GM18858 (cell line): ENCODE data around the gene COL8A2.
"Not testable (repeated sequence)": the region's sequence is repeated elsewhere in the genome, so short reads cannot be mapped to it uniquely, and the experiment has no call there.

Experiments used
- ATAC-seq: cut with Tn5 transposase; IDR thresholded peaks from one replicate; pipeline ENCODE4 v1.9.1; 2021; ENCODE audit not compliant: unreplicated experiment

Gene COL8A2

DNA sequence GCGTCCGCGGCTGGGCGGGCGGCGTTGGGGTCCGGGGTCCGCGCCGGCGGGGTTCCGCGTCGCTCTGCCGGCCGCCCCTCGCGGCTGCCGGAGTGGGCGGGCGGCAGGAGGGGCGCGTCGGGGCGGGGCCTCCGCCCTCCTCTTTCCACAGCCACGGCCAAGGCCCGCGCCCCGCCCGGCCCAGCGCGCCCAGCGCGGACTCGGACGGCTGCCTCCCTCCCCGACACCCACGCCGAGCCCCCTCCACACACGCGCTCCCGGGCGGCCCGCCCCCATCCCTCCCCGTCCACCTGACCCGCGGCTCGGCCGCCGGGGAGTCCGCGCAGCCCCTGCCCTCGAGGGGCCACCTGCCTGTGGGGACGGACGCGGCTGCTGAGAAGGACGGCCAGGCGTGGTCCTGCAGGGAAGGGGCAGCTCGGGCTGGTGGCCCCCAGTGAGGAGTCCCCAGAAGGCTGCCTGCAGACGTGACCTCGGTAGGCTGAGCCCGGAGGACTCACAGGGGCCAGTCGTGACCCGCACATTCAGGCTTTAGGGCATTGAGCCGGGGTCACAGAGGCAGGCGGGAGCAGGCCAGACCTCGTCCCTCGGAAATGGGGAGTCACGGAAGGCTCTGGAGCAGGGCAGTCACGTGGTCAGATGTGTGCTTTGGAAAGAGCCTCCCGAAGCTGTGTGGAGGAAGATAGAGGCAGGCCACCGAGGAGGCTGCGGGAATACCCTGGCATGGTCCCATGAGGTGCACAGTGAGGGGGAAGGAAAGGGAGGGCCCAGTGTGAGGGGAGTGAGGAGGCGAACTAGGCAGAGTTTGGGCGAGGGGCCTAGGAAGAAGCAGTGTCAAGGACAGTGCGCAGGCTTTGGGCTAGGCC is at the start of gene COL8A2:
Gene COL8A2, minus strand, starts transcription at position 94 of the 863 bp plus-strand sequence. CDS start 24,980 bp downstream, outside the sequence.
- no peak for ATAC-seq

DNA sequence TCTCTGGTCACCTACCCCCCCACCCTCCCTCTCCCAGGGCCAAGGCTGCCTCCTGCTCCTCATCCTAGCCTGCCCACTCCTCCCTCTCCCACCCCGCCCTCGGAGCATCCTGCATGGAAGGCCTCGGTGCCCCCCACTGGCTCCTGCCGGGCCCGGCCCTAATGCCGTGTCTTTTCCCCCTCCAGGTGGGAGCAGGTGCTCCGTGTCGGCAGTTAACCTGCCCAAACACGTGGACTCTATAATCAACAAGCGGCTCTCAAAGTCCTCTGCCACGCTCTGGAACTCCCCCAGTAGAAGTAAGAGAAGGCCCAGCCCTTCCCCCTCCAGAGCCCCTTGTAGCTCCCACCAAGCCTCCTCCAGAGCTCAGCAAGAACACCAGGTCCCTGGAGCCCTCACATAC is 49.7 kb upstream of the COL8A2 start:
- no peak for ATAC-seq

DNA sequence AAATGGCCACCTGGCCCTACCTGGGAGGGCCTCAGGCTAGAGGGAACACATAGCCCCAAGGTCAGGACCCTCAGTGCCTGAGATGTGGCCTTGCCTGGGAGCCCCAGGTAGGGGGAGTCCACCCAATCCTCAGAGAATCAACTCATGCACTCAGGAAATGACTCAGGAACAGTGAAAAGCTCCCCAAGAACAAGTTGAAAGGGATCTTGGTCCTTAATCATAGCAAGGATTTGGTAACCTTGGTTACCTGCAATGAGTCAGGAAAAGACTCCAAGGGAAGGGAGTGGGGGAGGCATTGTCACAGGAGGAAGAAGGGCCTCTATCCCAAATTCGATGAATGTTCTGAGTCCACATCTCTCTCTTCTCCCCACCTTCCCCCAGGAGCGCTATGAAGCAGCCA is 48.0 kb upstream of the COL8A2 start:
- ATAC-seq = no peak

DNA sequence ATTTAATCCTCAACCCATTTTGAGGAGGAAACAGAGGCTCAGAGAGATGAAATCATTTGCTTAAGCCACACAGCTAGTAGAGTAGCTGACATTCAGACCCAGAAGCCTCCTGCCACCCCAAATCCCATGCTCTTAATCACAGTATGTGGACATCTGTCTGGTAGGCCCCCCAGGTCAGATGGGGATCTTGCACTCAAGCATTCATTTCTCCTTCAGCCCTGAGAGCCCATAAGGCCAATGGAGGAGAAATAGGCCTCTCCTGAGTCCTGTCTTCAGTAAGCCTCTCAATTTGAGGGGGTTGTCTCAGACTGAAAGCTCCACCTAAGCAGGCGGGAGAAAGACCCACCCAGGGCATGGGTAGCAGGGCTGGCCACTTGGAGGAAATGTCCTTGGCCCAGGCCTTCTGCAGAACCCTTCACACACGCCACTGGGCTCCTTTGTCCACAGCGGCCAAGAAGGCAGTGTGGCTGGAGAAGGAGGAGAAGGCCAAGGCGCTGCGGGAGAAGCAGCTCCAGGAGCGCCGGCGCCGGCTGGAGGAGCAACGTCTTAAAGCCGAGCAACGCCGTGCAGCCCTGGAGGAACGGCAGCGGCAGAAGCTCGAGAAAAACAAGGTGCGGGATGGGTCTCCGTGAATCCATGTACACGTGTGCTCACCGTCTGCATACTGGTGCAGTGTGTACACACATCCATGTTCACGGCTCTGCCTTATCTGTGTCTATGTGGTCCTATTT is 47.2 kb upstream of the COL8A2 start:
- ATAC-seq = no peak

DNA sequence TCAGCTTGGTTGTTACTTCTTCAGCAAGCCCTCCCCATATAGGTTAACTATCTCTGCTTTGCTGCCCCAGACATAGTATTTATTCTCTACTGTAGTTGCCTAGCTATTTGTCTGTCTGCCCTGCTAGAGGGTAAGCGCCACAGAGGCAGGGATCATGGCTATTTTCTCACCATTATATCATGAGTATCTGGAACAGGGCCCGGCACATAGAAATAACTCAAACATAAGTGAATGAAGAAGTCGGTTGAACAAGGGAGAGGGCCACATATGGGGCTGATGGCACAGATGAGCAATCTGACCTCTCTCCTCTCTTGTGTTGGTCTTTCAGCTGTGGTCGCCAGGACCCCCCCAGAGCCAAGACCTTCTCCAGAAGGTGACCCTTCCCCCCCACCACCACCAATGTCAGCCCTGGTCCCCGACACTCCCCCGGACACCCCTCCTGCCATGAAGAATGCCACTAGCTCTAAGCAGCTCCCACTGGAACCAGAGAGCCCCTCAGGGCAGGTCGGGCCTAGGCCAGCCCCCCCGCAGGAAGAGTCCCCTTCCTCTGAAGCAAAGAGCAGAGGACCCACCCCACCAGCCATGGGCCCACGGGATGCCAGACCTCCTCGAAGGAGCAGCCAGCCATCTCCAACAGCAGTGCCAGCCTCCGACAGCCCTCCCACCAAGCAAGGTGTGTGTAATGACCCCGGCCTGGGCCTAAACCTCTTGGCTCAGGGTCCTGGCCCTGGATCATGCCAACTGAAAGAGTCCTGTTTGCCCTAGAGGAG is 45.8 kb upstream of the COL8A2 start:
- ATAC-seq = no peak

DNA sequence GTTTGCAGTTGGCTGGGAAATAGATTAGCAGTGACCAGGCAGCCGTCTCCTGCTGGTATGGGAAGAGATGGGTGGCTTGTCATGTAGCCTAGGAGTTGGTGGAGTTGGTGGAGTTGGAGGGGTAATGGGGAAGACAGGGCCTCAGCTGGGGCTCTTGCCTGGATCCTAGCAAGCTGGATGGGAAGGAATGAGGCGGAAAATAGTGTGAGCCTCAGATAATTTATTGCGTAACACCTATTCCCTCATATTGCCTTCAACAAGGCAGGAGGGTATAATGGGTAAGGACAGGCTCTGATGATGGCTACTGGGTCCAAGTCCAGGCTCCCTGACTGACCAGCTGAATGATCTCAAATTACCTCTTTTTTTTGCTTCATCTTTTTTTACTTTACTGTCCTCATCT is 43.5 kb upstream of the COL8A2 start:
- ATAC-seq = no peak

DNA sequence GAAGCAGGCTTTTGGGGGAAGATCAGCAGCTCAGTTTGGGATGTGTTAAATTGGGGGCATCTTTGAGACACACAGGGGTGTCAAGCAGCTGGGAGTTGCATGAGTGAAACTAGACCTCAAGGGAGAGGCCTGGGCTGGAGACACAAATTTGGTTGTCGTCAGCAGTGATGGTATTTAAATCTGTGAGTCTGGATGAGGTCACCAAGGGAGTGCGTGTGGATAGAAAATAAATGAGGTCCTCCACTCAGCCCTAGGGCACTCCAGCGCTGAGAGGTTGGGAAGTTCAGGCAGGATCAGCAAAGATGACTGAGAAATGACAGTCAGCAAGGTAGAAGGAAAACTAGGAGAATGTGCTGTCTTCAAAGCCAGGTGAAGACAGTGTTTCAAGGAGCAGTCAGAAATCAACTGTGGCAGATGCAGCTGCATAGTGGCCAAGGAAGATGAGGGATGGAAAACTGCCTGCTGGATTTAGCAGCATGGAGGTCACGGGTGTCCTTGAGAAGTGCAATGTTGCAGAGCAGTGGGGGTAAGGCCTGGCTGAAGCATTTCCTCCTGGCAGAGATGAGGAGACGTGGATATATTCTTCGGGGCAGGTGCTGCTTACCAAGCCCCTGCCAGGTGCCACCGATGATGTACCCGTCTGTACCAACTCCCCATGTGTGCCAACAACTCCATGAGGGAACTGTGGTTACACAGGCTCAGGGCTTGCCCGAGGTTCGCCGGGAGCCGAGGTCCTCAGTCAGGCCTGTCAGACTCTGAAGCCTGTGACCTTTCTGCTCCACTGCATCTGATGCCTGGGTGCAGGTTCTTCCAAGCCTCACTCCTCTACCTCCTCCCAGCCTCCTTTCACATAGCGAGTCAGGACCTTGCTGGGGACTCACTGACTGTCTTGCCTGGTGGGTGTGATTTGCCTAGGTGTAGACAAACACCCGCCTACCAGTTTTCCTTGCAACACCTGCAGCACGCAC is 42.2 kb upstream of the COL8A2 start:
- no peak for ATAC-seq

DNA sequence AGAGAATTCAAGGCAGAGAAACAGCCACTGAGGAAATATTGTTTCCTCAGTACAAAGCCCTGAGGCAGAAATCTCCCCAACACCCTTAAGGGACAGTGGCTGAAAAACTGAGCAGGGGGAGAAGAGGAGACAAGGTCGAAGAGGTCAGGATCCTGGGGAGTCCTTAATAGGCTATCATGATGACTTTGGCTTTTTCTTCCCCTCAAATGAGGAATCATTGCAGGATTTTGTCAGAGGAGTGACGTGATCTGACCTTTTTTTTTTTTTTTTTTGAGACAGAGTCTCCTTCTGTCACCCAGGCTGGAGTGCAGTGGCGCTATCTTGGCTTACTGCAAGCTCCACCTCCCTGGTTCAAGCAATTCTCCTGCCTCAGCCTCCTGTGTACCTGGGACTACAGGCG is 41.1 kb upstream of the COL8A2 start:
- no peak for ATAC-seq

DNA sequence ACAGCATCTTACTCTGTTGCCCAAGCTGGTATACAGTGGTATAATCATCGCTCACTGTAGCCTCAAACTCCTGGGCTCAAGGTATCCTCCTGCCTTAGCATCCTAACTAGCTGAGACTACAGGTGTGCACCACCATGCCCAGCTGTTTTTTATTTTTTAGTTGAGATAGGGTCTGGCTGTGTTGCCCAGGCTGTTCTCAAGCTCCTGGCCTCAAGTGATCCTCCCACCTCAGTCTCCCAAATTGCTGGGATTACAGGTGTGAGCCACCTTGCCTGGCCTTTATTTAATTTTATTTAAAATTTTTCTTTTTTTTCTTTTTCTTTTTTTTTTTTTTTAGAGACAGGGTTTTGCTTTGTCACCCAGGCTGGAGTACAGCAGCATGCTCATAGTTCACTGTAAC is 40.1 kb upstream of the COL8A2 start:
- ATAC-seq = no peak

DNA sequence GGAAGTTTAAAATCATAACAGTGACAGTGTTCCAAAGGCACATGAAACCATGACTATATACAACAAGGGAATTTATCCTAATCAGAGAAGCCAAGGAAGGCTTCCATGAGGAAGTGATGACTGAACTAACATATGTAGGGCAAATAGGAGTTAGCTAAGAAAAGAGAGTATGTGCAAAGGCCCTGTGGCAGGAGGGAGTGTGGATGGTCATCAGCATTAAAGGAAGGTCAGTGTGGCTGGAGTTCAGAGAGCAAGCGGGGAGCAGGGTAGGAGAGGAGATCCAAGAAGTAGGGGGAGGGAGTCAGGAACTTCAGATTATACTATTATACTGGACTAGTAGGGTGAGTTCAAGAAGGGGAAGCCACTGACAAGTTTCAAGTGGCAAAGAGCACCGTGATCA is 39.3 kb upstream of the COL8A2 start:
- no peak for ATAC-seq

DNA sequence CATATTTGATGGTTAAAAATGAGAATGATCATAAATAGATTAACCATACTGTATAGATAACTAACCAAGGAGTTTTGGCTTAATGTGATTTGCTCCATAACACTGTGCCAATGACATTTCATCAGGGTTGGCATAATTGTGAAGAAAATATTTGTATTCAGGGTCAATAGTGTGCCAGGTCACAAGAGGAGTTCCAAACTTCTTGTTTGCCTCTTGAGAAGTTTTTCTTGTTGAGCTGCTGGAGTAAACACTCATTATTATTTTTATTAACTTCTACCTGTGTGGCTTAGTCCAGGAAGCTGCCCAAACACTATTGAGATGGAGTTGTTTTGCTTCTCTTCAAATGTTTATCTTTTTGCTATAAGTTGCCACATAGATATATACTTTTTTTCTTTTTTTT is 38.4 kb upstream of the COL8A2 start:
- ATAC-seq = no peak

DNA sequence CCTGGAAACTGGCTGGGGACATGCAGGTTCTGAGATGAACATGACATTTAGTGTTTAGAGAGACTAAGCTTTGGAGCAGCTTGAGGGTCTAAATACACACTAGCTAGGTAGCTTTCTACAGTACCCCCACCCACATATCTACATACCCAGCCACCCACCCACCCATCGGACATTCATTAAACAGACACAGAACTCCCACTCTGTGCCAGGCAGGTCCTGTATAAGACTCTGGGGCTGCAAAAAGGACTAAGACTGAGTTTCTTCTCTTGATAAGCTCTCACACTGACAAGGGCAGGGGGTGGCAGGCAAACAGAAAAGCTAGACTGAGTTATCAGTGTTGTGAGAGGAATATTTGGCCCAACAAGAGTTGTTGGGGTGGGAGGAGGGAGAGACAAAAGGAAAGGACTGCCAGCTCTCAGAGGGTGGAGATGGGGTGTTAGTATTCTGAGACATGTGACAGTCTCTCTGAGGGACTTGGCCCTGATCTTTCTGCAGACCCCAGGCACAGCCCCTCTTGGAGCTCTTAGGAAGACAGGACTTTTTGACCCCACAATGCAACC is 37.7 kb upstream of the COL8A2 start:
- ATAC-seq = no peak

DNA sequence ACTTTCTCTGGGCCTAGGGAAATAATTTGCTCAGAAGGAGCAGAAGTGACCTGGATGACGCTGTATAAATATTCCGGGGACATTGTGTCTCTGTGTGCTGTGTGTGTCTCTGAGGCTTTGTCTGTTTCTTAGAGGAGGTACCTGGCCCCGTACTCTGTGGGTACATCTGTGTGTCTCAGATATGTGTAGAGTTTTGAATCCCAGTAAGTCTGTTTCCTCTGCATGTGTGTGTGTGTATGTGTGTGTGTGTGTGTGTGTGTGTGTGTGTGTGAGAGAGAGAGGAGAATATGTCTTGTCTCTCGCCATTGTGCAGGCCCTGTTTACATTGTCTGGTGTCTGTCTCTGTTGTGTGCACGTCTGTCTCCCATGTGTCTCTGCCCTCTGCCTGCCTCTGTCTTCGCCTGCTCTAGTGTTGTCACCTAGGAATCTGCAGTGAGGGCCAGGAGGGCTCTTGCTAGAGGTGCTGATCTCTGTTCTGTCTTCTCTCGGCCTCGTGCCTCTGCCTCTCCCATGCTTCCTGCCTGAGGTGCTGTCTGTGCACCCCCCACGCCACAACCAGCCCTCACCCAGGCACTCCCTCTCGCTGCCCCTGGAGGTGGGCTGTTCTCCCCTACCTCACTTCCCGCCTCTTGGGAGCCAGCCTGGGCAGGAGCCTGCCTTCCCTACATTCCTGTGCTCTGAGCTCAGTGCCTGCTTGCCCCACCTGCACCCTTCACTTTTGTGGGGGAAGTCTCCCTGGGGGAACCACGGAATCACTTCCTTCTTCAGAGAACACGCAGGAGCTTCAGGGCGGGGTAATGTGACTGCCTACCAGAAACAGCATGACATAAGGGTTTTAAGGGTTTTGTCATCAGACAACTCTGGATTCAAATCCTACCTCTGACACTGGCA is 36.9 kb upstream of the COL8A2 start:
- no peak for ATAC-seq

DNA sequence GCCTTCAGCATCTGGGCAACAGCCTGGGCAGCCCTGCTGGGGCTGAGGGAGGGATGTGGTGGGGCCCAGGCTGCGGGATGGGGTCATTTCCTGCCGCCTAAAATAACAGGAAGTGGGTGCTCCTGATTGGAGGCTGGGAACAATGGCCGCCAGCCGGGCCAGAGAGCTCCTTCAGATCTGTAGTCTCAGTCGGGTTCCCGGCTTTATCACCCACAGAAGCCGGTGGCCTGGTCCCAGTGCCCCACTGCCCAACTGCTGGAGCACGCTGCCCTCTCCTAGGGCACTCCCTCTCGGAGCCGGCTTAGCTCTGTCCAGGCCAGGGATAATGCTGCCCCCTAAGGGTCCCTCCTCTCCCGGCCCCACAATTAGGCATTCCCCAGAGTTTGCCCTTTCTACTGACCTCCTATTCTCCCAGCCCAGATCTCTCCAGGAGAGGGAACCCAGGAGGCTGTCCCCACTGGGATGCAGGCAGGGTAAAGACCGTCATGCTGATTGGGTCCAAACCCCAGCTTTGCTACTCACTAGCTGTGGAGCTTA is 36.0 kb upstream of the COL8A2 start:
- no peak for ATAC-seq

DNA sequence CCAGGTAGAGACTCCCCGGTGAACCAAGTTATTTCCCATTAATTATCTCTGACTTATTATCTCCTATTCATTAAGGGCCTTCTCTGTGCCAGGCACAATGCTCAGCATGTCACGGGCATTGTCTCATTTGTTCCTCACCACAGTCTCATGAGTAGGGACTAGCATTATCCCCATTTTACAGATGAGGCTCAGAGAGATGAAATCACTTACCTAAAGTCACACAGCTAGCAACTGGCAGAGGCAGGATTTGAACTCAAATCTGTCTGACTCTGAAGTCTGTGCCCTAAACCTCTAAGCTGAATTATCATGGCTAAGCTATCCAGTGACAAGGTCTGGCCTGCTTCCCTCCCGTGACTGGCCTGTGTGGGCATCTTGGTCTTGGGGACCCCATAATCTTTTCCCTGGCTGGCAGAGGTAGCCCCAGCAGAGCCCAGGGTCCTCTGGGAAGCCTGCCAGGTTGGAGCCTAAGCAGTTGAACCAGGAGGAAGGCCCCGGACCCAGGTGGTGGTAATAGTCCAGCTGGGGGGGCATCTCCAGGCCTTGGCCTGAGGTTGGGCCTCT is 35.4 kb upstream of the COL8A2 start:
- ATAC-seq = no peak

DNA sequence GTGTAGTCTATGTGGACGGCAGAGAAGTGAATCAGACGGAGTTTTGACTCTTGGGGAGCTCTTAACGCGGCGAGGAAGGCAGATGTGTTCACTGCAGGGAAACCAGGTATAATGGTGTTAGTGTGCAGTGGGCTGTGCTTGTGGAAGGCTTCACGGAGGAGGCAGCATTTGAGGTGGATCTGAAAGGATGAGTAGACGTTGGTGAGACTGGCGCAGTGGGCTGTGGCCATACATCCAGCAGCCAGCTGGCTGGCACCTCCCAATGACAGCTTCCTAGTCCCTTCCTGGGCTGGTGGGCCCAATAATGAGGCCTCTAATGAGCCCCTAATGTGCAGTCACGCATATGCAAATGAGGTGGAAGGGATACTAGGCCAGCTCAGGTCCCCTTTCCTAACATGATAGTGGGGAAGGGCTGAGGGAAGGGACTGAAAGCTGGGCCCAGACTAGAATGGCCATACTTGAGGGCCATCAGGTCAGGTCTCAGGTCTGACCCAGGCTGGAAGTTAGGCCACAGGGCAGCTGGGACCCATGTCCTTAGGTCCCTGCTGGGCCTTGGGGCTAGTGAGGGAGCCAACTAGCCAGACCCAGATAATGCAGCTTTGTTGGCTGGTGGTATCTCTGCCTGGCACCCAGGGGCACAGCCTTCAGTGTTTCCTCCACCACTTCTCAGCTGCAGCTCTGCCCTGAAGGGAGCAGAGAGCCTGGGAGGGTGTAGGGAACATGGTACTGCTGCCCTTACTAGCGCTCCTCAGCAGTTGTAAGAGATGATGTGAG is 34.8 kb upstream of the COL8A2 start:
- ATAC-seq = no peak

DNA sequence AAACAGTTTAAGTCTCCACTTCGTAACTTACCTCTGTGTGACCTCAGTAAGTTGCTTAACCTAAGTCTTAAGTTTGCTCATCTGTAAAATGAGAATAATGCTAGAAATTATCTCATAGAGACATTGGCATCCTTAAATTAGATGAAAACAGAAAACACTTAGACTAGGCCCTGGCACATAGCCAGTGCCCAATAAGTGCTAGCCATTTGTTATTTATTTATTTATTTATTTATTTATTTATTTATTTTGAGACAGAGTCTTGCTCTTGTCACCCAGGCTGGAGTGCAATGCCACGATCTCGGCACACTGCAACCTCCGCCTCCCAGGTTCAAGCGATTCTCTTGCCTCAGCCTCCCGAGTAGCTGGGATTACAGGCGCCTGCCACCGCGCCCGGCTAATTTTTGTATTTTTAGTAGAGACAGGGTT is 33.8 kb upstream of the COL8A2 start:
- ATAC-seq = not testable (repeated sequence)
